GM18907 (cell line): ENCODE data around the gene OGA.

Source experiments
- ATAC-seq: cut with Tn5 transposase; IDR thresholded peaks from one replicate; pipeline ENCODE4 v1.9.1; 2021; ENCODE audit warnings: mild to moderate bottlenecking, moderate library complexity; ENCODE audit not compliant: unreplicated experiment

Gene OGA

GRCh38 chr10:101762736-101763135, 55.5 kb downstream of the OGA start:
- no peak for ATAC-seq

DNA sequence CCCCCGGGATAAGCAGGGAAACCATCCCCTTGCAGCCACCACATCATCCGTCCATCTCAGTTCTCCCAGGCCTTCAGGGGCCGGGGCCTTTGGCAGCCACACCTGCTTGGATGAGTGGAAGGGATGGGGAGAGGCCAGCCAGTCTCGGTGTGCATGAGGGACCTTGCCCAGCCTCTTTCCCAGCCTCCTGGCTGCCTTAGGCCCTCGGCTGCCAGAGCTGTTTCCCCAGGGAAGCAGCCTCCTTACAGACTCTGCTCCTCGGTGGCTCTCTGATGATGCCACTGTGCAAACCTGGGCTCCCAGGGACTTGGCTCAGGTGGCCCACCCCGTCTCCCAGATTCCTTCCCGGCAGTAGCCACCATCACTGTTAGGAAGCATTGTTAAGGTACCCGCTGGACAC, 57.0 kb downstream of the OGA start:
- ATAC-seq, result no peak

- no peak for ATAC-seq
Observed at GRCh38 chr10:101760510-101760909, 57.7 kb downstream of the OGA start.

GRCh38 chr10:101759309-101760247, 58.7 kb downstream of the OGA start:
- no peak for ATAC-seq

DNA sequence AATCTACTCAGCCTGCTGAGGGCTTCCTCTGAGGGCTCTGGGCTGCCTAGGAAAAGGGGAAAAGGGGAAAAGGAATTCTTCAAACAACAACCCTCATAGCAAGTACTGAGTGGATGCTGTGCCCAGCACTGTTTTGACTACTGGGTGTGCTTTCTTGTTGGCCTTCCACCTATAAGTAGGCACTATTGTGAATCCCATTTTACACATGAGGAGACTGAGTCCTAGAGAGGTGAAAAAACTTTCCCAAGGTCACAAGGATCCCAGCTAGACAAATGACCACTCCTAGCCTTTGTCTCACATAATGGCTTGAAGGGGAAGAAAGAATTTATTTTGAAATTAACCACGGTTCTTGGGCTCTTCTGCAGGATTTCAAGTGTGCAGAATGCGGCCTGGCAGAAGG, 59.4 kb downstream of the OGA start:
- no peak for ATAC-seq

- ATAC-seq, result no peak
Observed at GRCh38 chr10:101752241-101752640, 66.0 kb downstream of the OGA start.

- no peak for ATAC-seq
Observed at GRCh38 chr10:101749047-101750016, 68.9 kb downstream of the OGA start.

DNA sequence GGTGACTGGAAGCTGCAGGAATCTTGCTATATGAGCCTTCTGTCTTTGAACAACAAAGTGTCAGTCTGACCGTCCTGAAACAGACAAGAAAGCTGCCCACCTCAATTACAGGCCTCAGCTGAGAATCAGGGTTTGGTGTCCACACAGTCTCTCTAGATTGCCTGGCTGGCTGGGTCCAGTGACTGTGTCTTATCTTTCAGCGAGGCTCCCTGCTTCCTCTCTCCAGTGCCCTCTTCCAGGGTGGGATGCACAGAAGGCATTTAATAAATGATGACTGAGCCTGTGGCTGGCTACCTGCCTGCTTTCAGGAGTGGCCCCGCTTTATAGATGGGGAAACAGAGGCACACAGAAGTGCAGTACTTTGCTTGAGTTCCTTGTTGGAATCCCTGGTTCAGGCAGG, 69.7 kb downstream of the OGA start:
- ATAC-seq, result no peak

GRCh38 chr10:101745074-101745696, 73.1 kb downstream of the OGA start:
- no peak for ATAC-seq

GRCh38 chr10:101744267-101744666, 74.0 kb downstream of the OGA start:
- ATAC-seq, result no peak

GRCh38 chr10:101741938-101742337, 76.3 kb downstream of the OGA start:
- no peak for ATAC-seq

DNA sequence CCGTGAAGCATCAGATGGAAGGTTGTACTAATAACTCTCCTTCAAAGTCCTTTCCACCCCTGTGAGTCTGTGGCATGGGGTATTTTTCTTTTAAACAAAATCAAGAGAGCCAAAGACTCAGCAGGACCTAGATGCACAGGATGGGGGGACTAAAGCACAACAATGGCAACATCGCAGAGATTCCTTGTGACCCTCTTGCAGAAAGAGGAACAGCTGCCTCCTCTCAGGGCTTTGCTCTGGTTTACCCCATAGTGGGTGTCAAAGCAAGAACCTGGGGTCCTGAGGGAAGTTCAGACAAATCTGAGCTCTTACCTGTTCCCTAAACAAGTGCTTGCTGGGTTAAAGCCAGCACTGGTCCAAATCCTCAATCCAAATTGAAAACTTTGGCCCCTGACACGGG, 81.6 kb downstream of the OGA start:
- no peak for ATAC-seq
